Activated CD4-positive, CD25-positive, alpha-beta regulatory T cell treated with anti-CD3 and anti-CD28 coated beads, Interleukin-2, amount 50 U/mL, for 16 hours (primary cell): ENCODE data around the gene POLR3E.
"Not testable (repeated sequence)": the region's sequence is repeated elsewhere in the genome, so short reads cannot be mapped to it uniquely, and the experiment has no call there.

Experiments
- DNase-seq: peaks from one replicate; pipeline ENCODE4 v3.0.0-alpha.2; 2020; ENCODE audit warnings: low read depth, low spot score

The POLR3E gene

GRCh38 chr16:22335668-22336246 lies 38.5 kb downstream of the POLR3E start:
- DNase-seq, result no peak

- no peak for DNase-seq
Measured at GRCh38 chr16:22336581-22336980, 39.4 kb downstream of the POLR3E start.

GRCh38 chr16:22337045-22337444 lies 39.8 kb downstream of the POLR3E start:
- no peak for DNase-seq

- no peak for DNase-seq
Measured at GRCh38 chr16:22337849-22338635, 40.8 kb downstream of the POLR3E start.

- no peak for DNase-seq
Measured at GRCh38 chr16:22340945-22341344, 43.7 kb downstream of the POLR3E start.

GRCh38 chr16:22342082-22342481 lies 44.9 kb downstream of the POLR3E start:
- no peak for DNase-seq

GRCh38 chr16:22346483-22346882 lies 49.3 kb downstream of the POLR3E start:
- DNase-seq, result no peak

- no peak for DNase-seq
Measured at GRCh38 chr16:22347100-22347820, 50.1 kb downstream of the POLR3E start.

- no peak for DNase-seq
Measured at GRCh38 chr16:22348291-22348690, 51.1 kb downstream of the POLR3E start.

- not testable (repeated sequence) for DNase-seq
Measured at GRCh38 chr16:22351017-22351416, 53.8 kb downstream of the POLR3E start.

GRCh38 chr16:22352140-22352539 lies 54.9 kb downstream of the POLR3E start:
- DNase-seq, result no peak

GRCh38 chr16:22352723-22353122 lies 55.5 kb downstream of the POLR3E start:
- no peak for DNase-seq

GRCh38 chr16:22353191-22353919 lies 56.1 kb downstream of the POLR3E start:
- no peak for DNase-seq

- DNase-seq, result no peak
Measured at GRCh38 chr16:22353933-22354541, 56.8 kb downstream of the POLR3E start.

GRCh38 chr16:22355487-22355908 lies 58.3 kb downstream of the POLR3E start:
- no peak for DNase-seq

- no peak for DNase-seq
Measured at GRCh38 chr16:22356930-22357634, 59.9 kb downstream of the POLR3E start.

- no peak for DNase-seq
Measured at GRCh38 chr16:22357635-22357971, 60.4 kb downstream of the POLR3E start.

- no peak for DNase-seq
Measured at GRCh38 chr16:22358000-22358399, 60.8 kb downstream of the POLR3E start.

GRCh38 chr16:22359679-22360078 lies 62.5 kb downstream of the POLR3E start:
- no peak for DNase-seq

GRCh38 chr16:22360963-22361659 lies 63.9 kb downstream of the POLR3E start:
- no peak for DNase-seq
